ENCODE results near the gene NOL4L.

Gene NOL4L

DNA sequence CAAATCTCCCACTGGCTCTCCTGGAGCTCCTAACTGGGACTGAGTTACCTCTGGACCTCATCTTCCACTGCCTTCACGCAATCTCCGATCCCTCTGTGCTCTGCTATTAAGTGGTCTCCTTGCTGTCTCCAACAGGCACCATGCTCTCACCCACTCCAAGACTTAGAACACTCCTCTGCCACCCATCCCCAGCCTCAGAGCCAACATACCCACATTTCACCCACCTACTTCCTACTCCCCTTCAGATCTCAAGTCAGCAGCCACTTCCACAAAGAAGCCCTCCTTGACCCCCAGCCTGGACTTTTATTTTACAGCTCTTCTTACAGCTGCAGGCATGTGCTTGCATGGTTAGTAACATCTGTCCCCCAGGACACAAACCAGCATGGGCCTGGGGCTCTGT, 29.6 kb upstream of the NOL4L start:
- no peak overlapping the region for H4K8ac ChIP-seq (ENCODE audit: low read depth, low read length)
- no CpG with 5 or more reads among the region's 2 CpGs for WGBS (ENCODE audit: extremely low coverage, insufficient coverage, insufficient read length)
- H3K9ac ChIP-seq (ENCODE audit: low read length), result no peak overlapping the region
- no peak overlapping the region for H3K4ac ChIP-seq (ENCODE audit: low read depth, low read length)
- H3K9me3 ChIP-seq (ENCODE audit: insufficient read depth, low read depth, low read length), result peaks cover 3% of the 10 kb centered on the region
- H3K27me3 ChIP-seq (ENCODE audit: insufficient read depth, low read length), result no peaks in the 10 kb centered on the region
- no peak overlapping the region for H3K4me3 ChIP-seq (ENCODE audit: low read depth, low read length)
- H3K4me2 ChIP-seq (ENCODE audit: low read length), result no peak overlapping the region
- H4K91ac ChIP-seq (ENCODE audit: low read depth, low read length), result no peak overlapping the region
- H2BK12ac ChIP-seq (ENCODE audit: low read length), result no peak overlapping the region
- H3K4me1 ChIP-seq (ENCODE audit: control insufficient read depth in 1 of 2, insufficient read depth in 2 of 2, low read length in 2 of 2), result no peaks in the 10 kb centered on the region
- H4K12ac ChIP-seq (ENCODE audit: low read depth, low read length), result no peak overlapping the region
- H2BK120ac ChIP-seq (ENCODE audit: insufficient read depth, low read length, poor library complexity), result no peak overlapping the region
- no peak overlapping the region for H2AK5ac ChIP-seq (ENCODE audit: low read length)
- H3K18ac ChIP-seq (ENCODE audit: low read length), result no peak overlapping the region
- no peaks in the 10 kb centered on the region for H3K79me2 ChIP-seq (ENCODE audit: control insufficient read depth, insufficient read depth, low read length, poor library complexity)
- H3K23ac ChIP-seq (ENCODE audit: low read length), result no peak overlapping the region
- no peak overlapping the region for H2BK5ac ChIP-seq (ENCODE audit: low read depth, low read length, poor library complexity)
- DNase-seq, result no peak
- H3K36me3 ChIP-seq (ENCODE audit: control insufficient read depth in 1 of 2, insufficient read depth in 2 of 2, low read length in 2 of 2), result no peaks in the 10 kb centered on the region
- no peak overlapping the region for H3K27ac ChIP-seq (ENCODE audit: low read depth, low read length)
- no peak overlapping the region for H3K14ac ChIP-seq (ENCODE audit: low read length)
- H2AFZ ChIP-seq (ENCODE audit: insufficient read depth, low read length, poor library complexity), result no peak overlapping the region
- H3K79me1 ChIP-seq (ENCODE audit: low read length), result no peaks in the 10 kb centered on the region

DNA sequence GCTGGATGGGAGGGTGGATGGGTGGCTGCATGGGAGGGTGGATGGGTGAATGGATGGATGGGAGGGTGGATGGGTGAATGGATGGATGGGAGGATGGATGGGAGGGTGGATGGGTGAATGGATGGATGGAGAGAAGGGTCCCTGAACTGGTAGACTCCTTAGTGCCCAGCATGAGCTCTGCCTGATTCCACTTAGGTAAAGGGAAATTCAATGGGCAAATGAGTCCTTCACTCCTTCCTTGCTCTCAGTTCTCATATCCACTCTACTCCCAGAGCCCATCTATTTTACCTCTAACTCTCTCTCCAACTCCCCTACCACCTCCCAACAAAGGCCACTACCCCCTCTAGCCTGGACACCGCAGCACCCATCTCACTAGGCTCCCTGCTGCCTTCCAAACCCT, 29.2 kb upstream of the NOL4L start:
- no peak overlapping the region for H4K8ac ChIP-seq (ENCODE audit: low read depth, low read length)
- no peak overlapping the region for H3K4ac ChIP-seq (ENCODE audit: low read depth, low read length)

DNA sequence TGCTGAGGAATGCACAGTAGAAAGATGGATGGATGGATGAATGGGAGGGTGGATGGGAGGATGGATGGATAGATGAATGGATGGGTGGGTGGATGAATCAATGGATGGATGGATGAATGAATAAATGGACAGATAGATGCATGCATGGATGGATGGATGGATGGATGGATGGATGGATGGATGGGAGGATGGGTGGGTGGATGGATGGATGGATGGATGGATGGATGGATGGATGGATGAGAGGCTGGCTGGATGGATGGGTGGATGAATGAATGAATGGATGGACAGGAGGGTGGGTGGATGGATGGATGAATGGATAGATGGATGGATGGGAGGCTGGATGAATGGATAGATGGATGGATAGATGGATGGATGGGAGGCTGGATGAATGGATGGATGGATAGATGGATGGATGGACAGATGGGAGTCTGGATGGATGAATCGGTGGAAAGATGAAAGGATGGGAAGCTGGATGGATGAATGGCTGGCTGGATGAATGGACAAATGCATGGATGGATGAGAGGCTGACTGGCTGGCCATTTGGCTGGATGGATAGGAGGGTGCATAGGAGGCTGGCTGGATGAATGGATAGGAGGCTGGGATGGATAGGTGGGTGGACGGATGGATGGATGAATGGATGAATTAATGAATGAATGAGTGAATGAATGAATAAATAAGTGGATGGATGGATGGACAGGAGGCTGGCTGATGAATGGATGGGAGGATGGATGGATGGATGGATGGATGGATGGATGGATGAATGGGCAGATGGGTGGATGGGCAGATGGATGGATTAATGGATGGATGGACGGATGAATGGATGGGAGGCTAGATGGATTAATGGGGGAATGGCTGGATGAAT, 28.3 kb upstream of the NOL4L start:
- Histone ChIP-seq H3K27me3 (ENCODE audit: insufficient read depth, low read length) (no peaks in the 10 kb centered on the region), H3K36me3 (ENCODE audit: control insufficient read depth in 1 of 2, insufficient read depth in 2 of 2, low read length in 2 of 2) (no peaks in the 10 kb centered on the region), H2AK5ac (ENCODE audit: low read length) (no peak overlapping the region), H3K79me1 (ENCODE audit: low read length) (no peaks in the 10 kb centered on the region), H3K4me2 (ENCODE audit: low read length) (no peak overlapping the region), H3K9ac (ENCODE audit: low read length) (no peak overlapping the region), H3K9me3 (ENCODE audit: insufficient read depth, low read depth, low read length) (peaks cover 3% of the 10 kb centered on the region), H4K91ac (ENCODE audit: low read depth, low read length) (no peak overlapping the region), H2BK5ac (ENCODE audit: low read depth, low read length, poor library complexity) (no peak overlapping the region), H2BK12ac (ENCODE audit: low read length) (no peak overlapping the region), H3K4ac (ENCODE audit: low read depth, low read length) (no peak overlapping the region), H3K14ac (ENCODE audit: low read length) (no peak overlapping the region), H3K18ac (ENCODE audit: low read length) (no peak overlapping the region), H4K12ac (ENCODE audit: low read depth, low read length) (no peak overlapping the region), H3K4me1 (ENCODE audit: control insufficient read depth in 1 of 2, insufficient read depth in 2 of 2, low read length in 2 of 2) (no peaks in the 10 kb centered on the region), H2AFZ (ENCODE audit: insufficient read depth, low read length, poor library complexity) (no peak overlapping the region), H3K4me3 (ENCODE audit: low read depth, low read length) (no peak overlapping the region), H3K27ac (ENCODE audit: low read depth, low read length) (no peak overlapping the region), H4K8ac (ENCODE audit: low read depth, low read length) (no peak overlapping the region), H3K79me2 (ENCODE audit: control insufficient read depth, insufficient read depth, low read length, poor library complexity) (no peaks in the 10 kb centered on the region), H3K23ac (ENCODE audit: low read length) (no peak overlapping the region), H2BK120ac (ENCODE audit: insufficient read depth, low read length, poor library complexity) (no peak overlapping the region)
- 100% methylated on average over 1 of the region's 3 CpGs for WGBS (ENCODE audit: extremely low coverage, insufficient coverage, insufficient read length)
- DNase-seq, result no peak

More for the DNA sequence above, 29.2 kb upstream of the NOL4L start:
- no peaks in the 10 kb centered on the region for H3K36me3 ChIP-seq (ENCODE audit: control insufficient read depth in 1 of 2, insufficient read depth in 2 of 2, low read length in 2 of 2)
- H3K14ac ChIP-seq (ENCODE audit: low read length), result no peak overlapping the region
- no peak overlapping the region for H3K18ac ChIP-seq (ENCODE audit: low read length)
- H3K9me3 ChIP-seq (ENCODE audit: insufficient read depth, low read depth, low read length), result peaks cover 3% of the 10 kb centered on the region
- no peak overlapping the region for H3K27ac ChIP-seq (ENCODE audit: low read depth, low read length)
- no peak overlapping the region for H2BK5ac ChIP-seq (ENCODE audit: low read depth, low read length, poor library complexity)
- H3K4me1 ChIP-seq (ENCODE audit: control insufficient read depth in 1 of 2, insufficient read depth in 2 of 2, low read length in 2 of 2), result no peaks in the 10 kb centered on the region
- no peak overlapping the region for H2AFZ ChIP-seq (ENCODE audit: insufficient read depth, low read length, poor library complexity)
- H3K23ac ChIP-seq (ENCODE audit: low read length), result no peak overlapping the region
- no peaks in the 10 kb centered on the region for H3K27me3 ChIP-seq (ENCODE audit: insufficient read depth, low read length)
- H2BK12ac ChIP-seq (ENCODE audit: low read length), result no peak overlapping the region
- H2AK5ac ChIP-seq (ENCODE audit: low read length), result no peak overlapping the region
- no CpG with 5 or more reads among the region's 1 CpG for WGBS (ENCODE audit: extremely low coverage, insufficient coverage, insufficient read length)
- DNase-seq, result no peak
- H3K79me2 ChIP-seq (ENCODE audit: control insufficient read depth, insufficient read depth, low read length, poor library complexity), result no peaks in the 10 kb centered on the region
- no peak overlapping the region for H3K9ac ChIP-seq (ENCODE audit: low read length)
- no peak overlapping the region for H2BK120ac ChIP-seq (ENCODE audit: insufficient read depth, low read length, poor library complexity)
- no peaks in the 10 kb centered on the region for H3K79me1 ChIP-seq (ENCODE audit: low read length)
- no peak overlapping the region for H3K4me3 ChIP-seq (ENCODE audit: low read depth, low read length)
- H4K12ac ChIP-seq (ENCODE audit: low read depth, low read length), result no peak overlapping the region
- no peak overlapping the region for H3K4me2 ChIP-seq (ENCODE audit: low read length)
- H4K91ac ChIP-seq (ENCODE audit: low read depth, low read length), result no peak overlapping the region

DNA sequence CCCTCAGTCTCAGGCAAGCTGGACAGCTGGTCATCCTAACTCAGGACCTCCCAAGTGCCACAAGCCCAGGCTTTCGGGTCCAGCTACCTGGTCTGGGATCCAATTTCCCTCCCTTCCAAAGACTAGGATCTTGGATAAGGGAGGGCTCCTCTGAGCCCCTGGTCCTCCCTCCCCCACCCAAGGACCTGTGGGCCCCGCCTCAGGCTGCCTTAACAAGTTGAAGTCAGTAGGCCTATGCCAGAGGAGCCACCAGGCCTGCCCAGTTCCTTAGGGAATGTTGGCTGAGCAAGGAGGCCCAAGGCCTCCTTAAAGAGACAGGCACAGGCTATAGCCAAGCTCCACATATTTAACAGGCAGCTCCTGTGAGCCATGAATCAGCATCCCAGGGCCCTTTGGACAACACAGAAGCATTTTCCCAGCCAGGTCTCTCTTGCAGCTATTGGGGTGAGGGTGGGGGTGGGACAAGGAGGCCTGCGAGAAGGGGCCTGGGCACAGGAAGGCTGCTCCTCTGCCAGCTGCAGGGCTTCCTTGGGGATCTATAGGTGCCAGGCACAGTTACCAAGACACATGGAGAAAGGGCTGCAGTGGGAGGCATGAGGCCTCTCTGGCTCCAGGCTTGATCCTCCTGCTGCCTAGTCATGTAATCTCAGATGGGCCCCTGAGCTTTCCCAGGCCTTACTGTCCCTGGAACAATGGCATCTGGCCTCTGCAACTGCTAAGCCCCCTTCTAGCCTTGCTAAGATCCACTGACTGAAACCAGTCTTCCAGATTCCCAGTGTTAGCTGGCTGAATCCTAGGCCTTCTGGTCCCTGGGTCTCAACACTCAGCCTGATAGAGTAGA, 27.4 kb upstream of the NOL4L start:
- no peak overlapping the region for H2BK12ac ChIP-seq (ENCODE audit: low read length)
- no peak overlapping the region for H3K27ac ChIP-seq (ENCODE audit: low read depth, low read length)
- no peak overlapping the region for H4K8ac ChIP-seq (ENCODE audit: low read depth, low read length)
- no peaks in the 10 kb centered on the region for H3K79me1 ChIP-seq (ENCODE audit: low read length)
- no peaks in the 10 kb centered on the region for H3K27me3 ChIP-seq (ENCODE audit: insufficient read depth, low read length)
- H3K9me3 ChIP-seq (ENCODE audit: insufficient read depth, low read depth, low read length), result peaks cover under 1% of the 10 kb centered on the region
- no peak overlapping the region for H3K4me2 ChIP-seq (ENCODE audit: low read length)
- H3K4ac ChIP-seq (ENCODE audit: low read depth, low read length), result no peak overlapping the region
- no peak overlapping the region for H4K91ac ChIP-seq (ENCODE audit: low read depth, low read length)
- H2BK5ac ChIP-seq (ENCODE audit: low read depth, low read length, poor library complexity), result no peak overlapping the region
- no peak overlapping the region for H2AFZ ChIP-seq (ENCODE audit: insufficient read depth, low read length, poor library complexity)
- no peak overlapping the region for H3K23ac ChIP-seq (ENCODE audit: low read length)
- H4K12ac ChIP-seq (ENCODE audit: low read depth, low read length), result no peak overlapping the region
- H3K4me1 ChIP-seq (ENCODE audit: control insufficient read depth in 1 of 2, insufficient read depth in 2 of 2, low read length in 2 of 2), result no peaks in the 10 kb centered on the region
- no peaks in the 10 kb centered on the region for H3K36me3 ChIP-seq (ENCODE audit: control insufficient read depth in 1 of 2, insufficient read depth in 2 of 2, low read length in 2 of 2)
- no CpG with 5 or more reads among the region's 3 CpGs for WGBS (ENCODE audit: extremely low coverage, insufficient coverage, insufficient read length)
- DNase-seq, result no peak
- no peaks in the 10 kb centered on the region for H3K79me2 ChIP-seq (ENCODE audit: control insufficient read depth, insufficient read depth, low read length, poor library complexity)
- no peak overlapping the region for H2AK5ac ChIP-seq (ENCODE audit: low read length)
- H3K14ac ChIP-seq (ENCODE audit: low read length), result no peak overlapping the region
- H3K4me3 ChIP-seq (ENCODE audit: low read depth, low read length), result no peak overlapping the region
- no peak overlapping the region for H2BK120ac ChIP-seq (ENCODE audit: insufficient read depth, low read length, poor library complexity)
- H3K18ac ChIP-seq (ENCODE audit: low read length), result no peak overlapping the region
- no peak overlapping the region for H3K9ac ChIP-seq (ENCODE audit: low read length)
